GM19238 (cell line): Measurements from ENCODE around the gene AKIRIN1.
"Not testable (repeated sequence)": the region's sequence is repeated elsewhere in the genome, so short reads cannot be mapped to it uniquely, and the experiment has no call there.

ENCODE experiments used
- DNase-seq: peaks from one replicate; pipeline ENCODE4 v3.0.0; 2011; ENCODE audit warnings: low spot score; ENCODE audit not compliant: insufficient read length

The AKIRIN1 gene

DNA sequence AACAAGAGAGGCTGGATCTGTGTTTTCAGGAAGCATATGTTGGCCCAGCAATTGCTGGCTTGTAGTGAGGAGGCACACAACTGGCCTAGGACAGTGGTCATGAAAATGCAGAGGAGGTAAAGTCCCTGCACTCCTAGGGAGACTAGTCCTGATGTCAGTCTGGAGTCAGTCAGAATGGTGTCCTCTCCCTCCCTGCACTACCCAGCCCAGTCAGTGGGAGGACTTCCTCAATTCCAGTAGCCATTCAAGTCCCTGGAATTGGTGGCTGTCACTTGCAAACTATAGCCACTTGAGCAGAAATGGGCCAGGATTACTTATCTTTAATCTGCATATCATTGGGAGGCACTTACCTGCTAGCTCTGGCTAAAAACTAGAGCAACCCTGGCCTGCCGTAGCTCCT is 53.7 kb downstream of the AKIRIN1 start:
- DNase-seq: no peak

DNA sequence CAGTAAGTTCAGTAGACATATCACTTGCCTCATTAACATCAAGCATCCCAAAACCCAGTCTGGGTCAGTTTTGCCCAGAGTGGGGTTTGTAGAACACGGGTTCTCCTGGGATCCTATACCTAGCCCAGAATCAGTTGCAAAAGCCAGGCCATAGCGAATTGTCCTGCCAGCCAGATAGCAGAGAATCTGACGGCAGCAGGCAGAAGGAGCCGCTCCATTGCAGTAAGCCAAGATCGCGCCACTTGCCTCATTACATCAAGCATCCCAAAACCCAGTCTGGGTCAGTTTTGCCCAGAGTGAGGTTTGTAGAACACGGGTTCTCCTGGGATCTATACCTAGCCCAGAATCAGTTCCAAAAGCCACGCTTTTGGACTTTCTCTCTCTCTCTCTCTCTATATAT is 54.2 kb downstream of the AKIRIN1 start:
- DNase-seq: no peak

DNA sequence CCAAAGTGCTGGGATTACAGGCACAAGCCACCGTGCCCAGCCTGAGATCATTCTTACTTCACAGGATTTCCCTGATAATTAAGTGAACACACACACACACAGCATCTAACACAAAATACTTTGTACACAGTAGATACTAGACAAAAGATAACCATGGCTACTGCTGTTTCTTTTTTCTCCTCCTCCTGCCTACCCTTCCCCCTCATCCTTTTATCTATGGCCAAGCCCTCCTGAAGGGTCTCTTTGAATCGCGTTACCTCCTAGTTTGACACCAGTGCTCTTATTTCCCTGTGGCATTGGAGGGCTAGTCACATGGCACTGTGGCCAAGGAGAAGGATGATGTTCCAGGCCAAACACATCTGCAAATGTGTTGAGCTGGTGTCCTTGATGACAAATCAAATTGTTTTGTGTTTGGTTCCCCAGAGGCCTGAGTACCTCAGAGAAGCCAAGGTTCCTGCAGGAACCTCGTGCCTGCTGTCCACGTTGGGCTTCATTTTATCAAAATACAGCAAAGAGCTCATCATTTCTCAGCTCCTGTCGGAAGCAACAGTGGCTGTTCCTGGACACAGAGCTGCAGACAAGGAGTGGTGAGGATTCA is 55.6 kb downstream of the AKIRIN1 start:
- DNase-seq: no peak

DNA sequence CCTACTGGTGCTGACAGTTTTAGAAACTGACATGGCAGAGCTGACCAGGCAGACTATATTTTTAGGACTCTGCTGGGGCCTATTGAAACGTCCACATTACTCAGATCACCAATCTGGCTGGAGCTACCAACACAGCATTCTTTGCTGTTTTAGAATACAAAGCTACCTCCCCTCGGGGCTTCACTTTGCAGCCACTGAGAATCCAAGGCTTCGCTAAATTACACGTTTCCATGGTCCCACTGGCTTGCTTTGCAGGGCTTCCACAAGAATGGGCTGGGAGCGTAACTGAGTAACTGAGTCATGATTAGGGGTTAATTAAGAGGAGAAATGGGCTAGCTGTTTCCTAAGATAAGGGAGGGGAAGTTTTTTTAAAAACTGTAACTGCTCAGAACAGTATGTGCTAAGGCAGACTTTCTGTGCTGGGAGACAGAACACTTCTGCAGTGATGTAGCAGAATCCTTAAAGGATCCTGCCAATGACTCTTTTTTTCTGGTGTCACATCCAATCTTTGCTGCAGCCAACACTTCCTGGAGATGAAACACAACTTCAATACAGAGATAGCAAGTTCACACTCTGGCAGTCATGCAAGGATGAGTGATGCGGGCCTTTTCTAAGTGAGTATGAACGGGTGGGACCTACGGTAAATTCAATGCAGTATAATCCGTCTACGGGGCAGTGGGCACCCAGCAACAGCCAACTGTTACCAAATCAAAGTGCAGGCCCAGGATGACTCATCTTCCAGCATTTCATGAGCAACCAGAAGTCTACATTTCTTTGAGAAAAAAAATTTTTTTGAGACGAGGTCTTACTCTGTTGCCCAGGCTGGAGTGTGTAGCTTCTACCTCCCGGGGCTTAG is 56.5 kb downstream of the AKIRIN1 start:
- peak; percentile 22 for DNase-seq

DNA sequence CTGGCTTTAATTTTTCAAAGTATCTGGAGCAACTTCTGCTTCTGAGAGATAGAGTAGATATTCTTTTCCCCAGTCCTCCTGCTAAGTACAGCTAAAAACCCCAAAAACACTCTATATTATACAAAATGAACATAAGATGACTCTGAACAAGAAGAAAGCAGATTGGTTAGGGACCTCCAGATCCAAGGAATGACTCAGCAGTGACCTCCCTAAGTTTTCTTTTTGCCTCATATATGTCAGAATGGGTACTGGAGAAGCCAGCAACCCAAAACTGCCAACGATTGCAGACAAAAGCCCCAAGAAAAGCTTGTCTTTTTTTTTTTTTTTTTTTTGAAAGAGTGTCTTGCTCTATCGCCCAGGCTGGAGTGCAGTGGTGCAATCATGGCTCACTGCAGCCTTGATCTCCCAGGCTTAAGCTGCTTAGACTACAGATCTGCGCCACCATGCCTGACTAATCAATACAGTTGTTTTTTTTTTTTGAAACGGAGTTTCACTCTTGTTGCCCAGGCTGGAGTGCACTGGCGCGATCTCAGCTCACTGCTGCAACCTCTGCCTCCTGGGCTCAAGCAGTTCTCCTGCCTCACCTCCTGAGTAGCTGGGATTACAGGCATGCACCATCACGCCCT is 57.8 kb downstream of the AKIRIN1 start:
- no peak for DNase-seq

DNA sequence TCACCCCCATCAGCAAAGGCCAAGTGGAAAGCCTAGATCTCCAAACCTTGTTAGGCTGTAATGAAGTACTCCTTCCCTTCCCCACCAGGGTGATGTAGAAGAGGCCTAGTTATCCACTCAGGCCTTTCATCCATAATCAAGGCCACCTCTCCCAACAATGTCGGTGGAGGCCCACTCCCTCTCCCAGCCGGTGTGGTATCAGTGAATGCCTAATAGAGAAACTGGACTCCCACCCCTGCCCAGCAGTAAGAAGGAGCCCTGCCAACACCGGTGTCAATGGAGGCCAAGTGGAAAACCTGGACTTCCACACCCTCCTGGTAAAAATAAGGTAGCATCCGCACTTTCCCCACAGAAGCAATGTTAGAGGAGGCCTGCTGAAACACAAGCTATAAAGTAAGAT is 58.9 kb downstream of the AKIRIN1 start:
- no peak for DNase-seq

DNA sequence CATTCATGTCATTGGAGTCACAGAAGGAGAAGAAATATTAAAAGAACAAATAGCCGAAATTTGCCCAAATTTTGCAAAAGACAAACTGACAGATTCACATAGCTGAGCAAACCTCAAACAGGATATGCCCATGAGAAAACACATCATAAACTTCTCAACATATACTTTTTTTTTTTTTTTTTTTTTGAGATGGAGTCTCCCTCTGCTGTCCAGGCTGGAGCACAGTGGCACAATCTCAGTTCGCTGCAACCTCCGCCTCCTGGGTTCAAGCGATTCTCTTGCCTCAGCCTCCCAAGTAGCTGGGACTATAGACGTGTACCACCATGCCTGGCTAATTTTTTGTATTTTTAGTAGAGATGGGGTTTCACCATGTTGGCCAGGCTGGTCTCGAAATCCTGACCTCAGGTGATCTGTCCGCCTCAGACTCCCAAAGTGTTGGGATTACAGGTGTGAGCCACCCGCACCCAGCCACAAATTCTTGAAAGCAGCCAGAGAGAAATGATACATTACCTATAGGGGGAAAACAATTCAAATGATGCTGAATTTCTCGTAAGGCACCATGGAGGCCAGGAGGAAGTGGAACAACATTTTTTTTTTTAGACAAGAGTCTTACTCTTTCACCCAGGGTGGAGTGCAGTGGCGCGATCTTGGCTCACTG is 60.2 kb downstream of the AKIRIN1 start:
- DNase-seq: not testable (repeated sequence)

DNA sequence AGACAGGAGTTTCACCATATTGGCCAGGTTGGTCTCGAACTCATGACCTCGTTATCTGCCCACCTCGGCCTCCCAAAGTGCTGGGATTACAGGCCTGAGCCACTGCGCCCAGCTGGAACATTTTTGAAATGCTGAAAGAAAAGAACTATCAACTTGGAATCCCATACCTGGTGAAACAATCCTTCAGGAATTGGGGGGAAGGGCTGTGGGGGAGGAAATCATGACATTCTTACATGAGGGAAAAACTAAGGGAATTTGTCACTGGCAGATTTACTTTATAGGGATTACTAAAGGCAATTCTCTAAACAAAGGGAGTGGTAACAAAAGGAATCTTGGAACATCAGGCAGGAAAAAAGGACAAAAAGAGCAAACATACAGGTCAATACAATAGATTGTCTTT is 60.9 kb downstream of the AKIRIN1 start:
- DNase-seq: no peak

DNA sequence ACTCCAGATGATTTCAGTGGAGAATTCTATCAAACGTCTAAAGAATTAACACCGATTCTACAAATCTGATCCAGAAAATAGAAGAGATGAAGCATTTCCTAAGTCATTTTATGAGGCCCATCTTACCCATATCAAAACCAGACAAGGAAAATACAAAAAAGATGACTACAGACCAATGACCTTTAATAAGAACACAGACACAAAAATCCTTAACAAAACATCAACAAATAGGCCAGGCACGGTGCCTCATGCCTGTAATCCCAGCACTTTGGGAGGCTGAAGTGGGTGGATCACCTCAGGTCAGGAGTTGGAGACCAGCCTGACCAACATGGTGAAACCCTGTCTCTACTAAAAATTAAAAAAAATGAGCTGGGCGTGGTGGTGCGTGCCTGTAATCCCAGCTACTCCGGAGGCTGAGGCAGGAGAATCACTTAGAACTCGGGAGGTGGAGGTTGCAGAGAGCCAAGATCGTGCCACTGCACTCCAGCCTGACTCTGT is 64.2 kb downstream of the AKIRIN1 start:
- not testable (repeated sequence) for DNase-seq
